ENCODE measurements around the gene TPRX1. TPM values are rescaled to one million over a fixed set of nuclear protein-coding genes. Genes with fewer than 3 reads are reported as not detected.

The TPRX1 gene
- total RNA-seq, 1 donor from 2014 or later: not detected

- no peaks in the 10 kb centered on the region for H3K9me3 ChIP-seq
- no peak for DNase-seq (ENCODE audit: extremely low spot score in 2 of 2)
- H3K27ac ChIP-seq: peak overlapping the region; percentile 99
- TF ChIP-seq POLR2A (IDR thresholded peaks at IDR 0.05) (no peak), POLR2AphosphoS5 (IDR thresholded peaks at IDR 0.05; ENCODE audit: insufficient read depth in 1 of 2, low read depth in 1 of 2) (peak in 1 of 2 donors; percentile 71)
- peaks cover 45% of the 10 kb centered on the region for H3K4me1 ChIP-seq
- H3K36me3 ChIP-seq: peaks cover 0 to 46% of the 10 kb centered on the region in 2 donors
- H3K27me3 ChIP-seq: no peaks in the 10 kb centered on the region
- peak overlapping the region in 1 of 2 donors; percentile 86 for H3K4me3 ChIP-seq
- intact Hi-C loops (cut with DNase I): loop anchor here (10.0 kb wide), 1 partner anchor 67 kb away; the partner anchor contains the start of gene EHD2
Observed at GRCh38 chr19:47781590-47782262, 22.6 kb downstream of the TPRX1 start.

- intact Hi-C loops (cut with DNase I): loop anchor here (10.0 kb wide), 1 partner anchor 65 kb away; the partner anchor contains the start of gene EHD2
- H3K27ac ChIP-seq: peak overlapping the region; percentile 99
- peak overlapping the region; percentile 86 for H3K4me3 ChIP-seq
- H3K4me1 ChIP-seq: peaks cover 47% of the 10 kb centered on the region
- TF ChIP-seq CTCF (IDR thresholded peaks at IDR 0.05) (no peak), POLR2A (IDR thresholded peaks at IDR 0.05) (no peak), POLR2AphosphoS5 (IDR thresholded peaks at IDR 0.05; ENCODE audit: insufficient read depth in 1 of 2, low read depth in 1 of 2) (no peak)
- H3K9me3 ChIP-seq: no peaks in the 10 kb centered on the region
- no peak for DNase-seq (ENCODE audit: extremely low spot score in 2 of 2)
- peaks cover 0 to 33% of the 10 kb centered on the region in 2 donors for H3K36me3 ChIP-seq
- no peaks in the 10 kb centered on the region for H3K27me3 ChIP-seq
Observed at GRCh38 chr19:47780215-47780551, 24.2 kb downstream of the TPRX1 start.

- TF ChIP-seq POLR2AphosphoS5 (IDR thresholded peaks at IDR 0.05; ENCODE audit: insufficient read depth in 1 of 2, low read depth in 1 of 2) (peak in 1 of 2 donors; percentile 46), CTCF (IDR thresholded peaks at IDR 0.05) (no peak), POLR2A (IDR thresholded peaks at IDR 0.05) (no peak)
- intact Hi-C loops (cut with DNase I): loop anchor here (10.0 kb wide), 1 partner anchor 65 kb away; the partner anchor contains the start of gene EHD2
- Histone ChIP-seq H3K27me3 (no peaks in the 10 kb centered on the region), H3K4me3 (peak overlapping the region; percentile 86), H3K36me3 (peaks cover 0 to 29% of the 10 kb centered on the region in 2 donors), H3K27ac (peak overlapping the region; percentile 99), H3K4me1 (peaks cover 47% of the 10 kb centered on the region), H3K9me3 (no peaks in the 10 kb centered on the region)
- no peak for DNase-seq (ENCODE audit: extremely low spot score in 2 of 2)
Observed at GRCh38 chr19:47779524-47780214, 24.7 kb downstream of the TPRX1 start.

GRCh38 chr19:47778954-47779351, 25.4 kb downstream of the TPRX1 start:
- peaks cover 47% of the 10 kb centered on the region for H3K4me1 ChIP-seq
- no peak for DNase-seq (ENCODE audit: extremely low spot score in 2 of 2)
- intact Hi-C loops (cut with DNase I): no loop called here

More at GRCh38 chr19:47778954-47779351, 25.4 kb downstream of the TPRX1 start:
- Histone ChIP-seq H3K27ac (peak overlapping the region; percentile 99), H3K27me3 (no peaks in the 10 kb centered on the region), H3K4me3 (peak overlapping the region; percentile 86), H3K36me3 (peaks cover 0 to 22% of the 10 kb centered on the region in 2 donors), H3K9me3 (no peaks in the 10 kb centered on the region)
- no peak for TF ChIP-seq POLR2A (IDR thresholded peaks at IDR 0.05)
- TF ChIP-seq POLR2AphosphoS5 (IDR thresholded peaks at IDR 0.05; ENCODE audit: insufficient read depth in 1 of 2, low read depth in 1 of 2): no peak
- TF ChIP-seq CTCF (IDR thresholded peaks at IDR 0.05): no peak

Data from vagina (tissue), 2 donors.